ENCODE data around the gene FRRS1L. TPM values are rescaled to one million over a fixed set of nuclear protein-coding genes. Genes with fewer than 3 reads are reported as not detected.
A peak's percentile ranks its signal among the peaks of the same experiment; 100 is the strongest.

Gene FRRS1L
- under 0.01 and 0.05 TPM in 2 replicates for total RNA-seq

- no peak for DNase-seq
These were observed at the start of gene FRRS1L for GRCh38 chr9:109166771-109167601. Gene FRRS1L (minus strand): TSS chr9:109167249. CDS start chr9:109167138, 111 bp downstream.

GRCh38 chr9:109214414-109214813 is 47.4 kb upstream of the FRRS1L start:
- DNase-seq = no peak

GRCh38 chr9:109213285-109214121 is 46.5 kb upstream of the FRRS1L start:
- DNase-seq = no peak

- DNase-seq = no peak
These were observed 45.7 kb upstream of the FRRS1L start for GRCh38 chr9:109212768-109213167.

GRCh38 chr9:109206670-109207069 is 39.6 kb upstream of the FRRS1L start:
- DNase-seq = no peak

- DNase-seq = no peak
These were observed 38.5 kb upstream of the FRRS1L start for GRCh38 chr9:109205526-109205925.

GRCh38 chr9:109203761-109204360 is 36.8 kb upstream of the FRRS1L start:
- no peak for DNase-seq

- DNase-seq = no peak
These were observed 32.6 kb upstream of the FRRS1L start for GRCh38 chr9:109199676-109200075.

- DNase-seq = peak; percentile 15
These were observed 31.8 kb upstream of the FRRS1L start for GRCh38 chr9:109198736-109199382.

GRCh38 chr9:109193974-109194556 is 27.0 kb upstream of the FRRS1L start:
- DNase-seq = no peak

- DNase-seq = peak; percentile 16
These were observed 25.8 kb upstream of the FRRS1L start for GRCh38 chr9:109192732-109193361.

- DNase-seq = no peak
These were observed 24.7 kb upstream of the FRRS1L start for GRCh38 chr9:109191746-109192145.

GRCh38 chr9:109190151-109190550 is 23.1 kb upstream of the FRRS1L start:
- DNase-seq = peak; percentile 41

- no peak for DNase-seq
These were observed 19.9 kb upstream of the FRRS1L start for GRCh38 chr9:109186857-109187520.

- peak; percentile 61 for DNase-seq
These were observed 16.1 kb upstream of the FRRS1L start for GRCh38 chr9:109182940-109183798.

- no peak for DNase-seq
These were observed 15.5 kb upstream of the FRRS1L start for GRCh38 chr9:109182550-109182939.

GRCh38 chr9:109181284-109181683 is 14.2 kb upstream of the FRRS1L start:
- DNase-seq = no peak

- no peak for DNase-seq
These were observed 12.9 kb upstream of the FRRS1L start for GRCh38 chr9:109179801-109180523.

- DNase-seq = no peak
These were observed 9.9 kb upstream of the FRRS1L start for GRCh38 chr9:109176963-109177362.

GRCh38 chr9:109176386-109176785 is 9.3 kb upstream of the FRRS1L start:
- no peak for DNase-seq
